GM12872 (cell line): ENCODE measurements around the gene HCCS.

Source experiments
- TF ChIP-seq, protein P1 (sequence below): IDR thresholded peaks from 3 replicates; pipeline ENCODE4 v1.5.1; 2011; ENCODE audit warnings: low read depth, mild to moderate bottlenecking, low read length, moderate library complexity; ENCODE audit not compliant: insufficient read depth

HCCS gene

DNA sequence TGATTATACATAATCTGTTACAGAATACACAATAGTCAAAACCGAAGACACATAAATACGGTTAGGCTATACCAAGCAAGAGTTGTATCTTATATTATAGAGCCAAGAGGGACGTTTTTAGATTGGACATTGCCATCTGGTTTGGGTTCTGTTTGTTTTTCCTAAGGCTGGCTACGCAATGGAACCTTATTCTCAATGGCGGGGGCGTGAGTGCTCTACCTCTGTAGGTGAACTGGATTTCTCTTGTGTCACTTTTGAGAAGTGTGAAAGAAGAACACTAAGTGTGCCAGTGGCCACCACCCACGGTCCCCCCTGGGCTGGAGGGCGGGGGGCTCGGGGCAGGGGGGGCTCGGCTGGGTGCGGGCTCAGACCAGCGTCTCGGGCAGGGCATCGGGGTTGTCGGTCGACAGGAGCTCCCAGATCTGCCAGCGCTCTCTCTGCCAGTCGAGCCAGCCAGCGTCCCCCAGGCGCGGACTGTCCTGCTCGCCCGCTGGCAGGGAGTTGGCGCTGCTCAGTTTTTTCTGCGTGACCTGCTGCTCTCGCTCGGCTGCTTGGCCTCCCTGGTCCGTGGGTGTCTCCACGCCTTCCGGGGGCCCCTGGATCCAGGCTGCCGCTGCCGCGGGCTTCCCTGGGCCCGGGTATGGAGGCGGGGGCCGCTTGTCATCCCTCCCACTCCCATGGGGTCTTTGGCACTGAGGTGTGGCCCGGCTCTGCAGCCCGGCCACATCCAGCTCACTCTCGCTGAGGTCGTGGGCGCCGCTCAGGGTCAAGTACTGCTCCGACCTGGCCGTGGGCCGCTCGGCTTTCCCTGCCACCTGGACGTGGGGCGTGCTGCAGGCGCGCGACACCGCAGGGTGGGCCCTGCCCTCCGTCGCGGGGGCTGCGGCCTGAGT is 27.6 kb downstream of the HCCS start:
- TF ChIP-seq, protein P1, sequence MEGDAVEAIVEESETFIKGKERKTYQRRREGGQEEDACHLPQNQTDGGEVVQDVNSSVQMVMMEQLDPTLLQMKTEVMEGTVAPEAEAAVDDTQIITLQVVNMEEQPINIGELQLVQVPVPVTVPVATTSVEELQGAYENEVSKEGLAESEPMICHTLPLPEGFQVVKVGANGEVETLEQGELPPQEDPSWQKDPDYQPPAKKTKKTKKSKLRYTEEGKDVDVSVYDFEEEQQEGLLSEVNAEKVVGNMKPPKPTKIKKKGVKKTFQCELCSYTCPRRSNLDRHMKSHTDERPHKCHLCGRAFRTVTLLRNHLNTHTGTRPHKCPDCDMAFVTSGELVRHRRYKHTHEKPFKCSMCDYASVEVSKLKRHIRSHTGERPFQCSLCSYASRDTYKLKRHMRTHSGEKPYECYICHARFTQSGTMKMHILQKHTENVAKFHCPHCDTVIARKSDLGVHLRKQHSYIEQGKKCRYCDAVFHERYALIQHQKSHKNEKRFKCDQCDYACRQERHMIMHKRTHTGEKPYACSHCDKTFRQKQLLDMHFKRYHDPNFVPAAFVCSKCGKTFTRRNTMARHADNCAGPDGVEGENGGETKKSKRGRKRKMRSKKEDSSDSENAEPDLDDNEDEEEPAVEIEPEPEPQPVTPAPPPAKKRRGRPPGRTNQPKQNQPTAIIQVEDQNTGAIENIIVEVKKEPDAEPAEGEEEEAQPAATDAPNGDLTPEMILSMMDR = no peak

- TF ChIP-seq, protein P1 = peak; percentile 44; the same call in 2 of the 3 replicates
Observed at GRCh38 chrX:11143931-11144678, 33.0 kb downstream of the HCCS start.

DNA sequence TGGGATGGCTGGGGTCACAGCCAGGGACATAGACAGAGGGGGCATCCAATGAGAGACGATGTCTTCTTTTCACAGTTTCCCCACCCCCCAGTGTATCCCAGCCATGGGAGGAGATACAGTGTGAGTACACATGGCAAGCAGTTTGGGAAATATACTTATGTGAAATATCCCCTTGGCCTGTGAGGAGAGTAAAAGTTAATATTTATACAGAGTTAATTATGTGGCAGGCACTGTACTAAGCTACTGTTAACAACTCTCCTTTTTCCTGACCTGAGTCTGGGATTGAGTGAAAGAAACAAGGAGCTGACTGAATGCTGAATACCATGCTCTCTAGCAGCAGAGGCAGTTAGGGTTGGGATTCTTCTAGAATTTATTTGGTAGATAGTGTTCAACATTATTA is 35.3 kb downstream of the HCCS start:
- TF ChIP-seq, protein P1 = no peak

DNA sequence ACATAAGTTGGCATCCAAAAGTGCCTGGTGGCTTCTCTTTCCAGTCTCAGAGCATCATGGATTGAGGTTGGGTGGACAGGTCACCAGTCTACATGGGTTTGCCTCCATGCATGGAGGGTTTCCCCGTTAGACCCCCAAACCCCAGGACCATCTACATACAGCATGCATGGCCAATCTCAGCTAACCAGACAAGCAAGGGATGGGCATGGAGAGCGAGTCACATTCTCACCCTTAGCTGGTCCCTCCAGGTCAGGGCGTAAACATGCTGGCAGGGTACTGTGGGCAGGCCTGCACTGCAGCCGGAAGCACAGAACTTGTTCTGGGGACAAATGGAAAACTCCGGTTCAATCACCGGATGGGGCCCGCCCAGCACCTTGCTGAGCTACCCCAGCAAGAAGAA is 37.3 kb downstream of the HCCS start:
- TF ChIP-seq, protein P1 = no peak

DNA sequence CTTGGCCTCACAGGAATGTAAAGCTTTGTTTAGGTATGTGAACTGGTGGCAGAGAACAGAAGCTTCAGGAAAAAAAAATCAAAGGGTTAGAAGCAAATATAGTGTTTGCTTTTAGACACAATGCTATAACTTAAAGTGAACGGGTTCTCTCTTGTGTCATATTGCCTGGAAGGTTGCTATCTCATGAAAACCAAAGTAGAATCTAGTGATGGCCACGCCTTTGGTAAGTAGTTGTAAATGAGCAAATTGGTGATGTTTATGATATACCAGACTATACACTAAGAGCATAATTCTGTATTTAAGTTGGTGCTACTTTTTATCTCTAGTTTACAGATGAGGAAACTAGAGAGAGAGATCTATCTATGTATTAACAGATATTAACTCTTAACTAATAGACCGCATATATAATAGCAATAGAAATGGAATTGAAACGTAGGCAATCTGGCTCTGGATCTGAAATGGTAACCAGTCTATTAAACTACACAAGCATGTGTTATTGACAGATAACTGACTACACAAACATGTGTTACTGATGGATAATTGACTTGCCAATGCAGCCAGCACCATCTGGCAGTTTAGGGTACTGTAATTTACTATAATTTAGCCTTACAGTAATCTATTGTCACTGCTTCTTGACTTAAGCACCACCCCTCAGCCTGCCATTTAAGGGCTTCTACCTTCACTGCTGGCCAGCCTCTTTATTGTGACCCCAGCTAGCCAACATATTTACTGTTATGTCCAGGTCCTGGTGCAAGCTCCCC is 40.8 kb downstream of the HCCS start:
- TF ChIP-seq, protein P1 = no peak

DNA sequence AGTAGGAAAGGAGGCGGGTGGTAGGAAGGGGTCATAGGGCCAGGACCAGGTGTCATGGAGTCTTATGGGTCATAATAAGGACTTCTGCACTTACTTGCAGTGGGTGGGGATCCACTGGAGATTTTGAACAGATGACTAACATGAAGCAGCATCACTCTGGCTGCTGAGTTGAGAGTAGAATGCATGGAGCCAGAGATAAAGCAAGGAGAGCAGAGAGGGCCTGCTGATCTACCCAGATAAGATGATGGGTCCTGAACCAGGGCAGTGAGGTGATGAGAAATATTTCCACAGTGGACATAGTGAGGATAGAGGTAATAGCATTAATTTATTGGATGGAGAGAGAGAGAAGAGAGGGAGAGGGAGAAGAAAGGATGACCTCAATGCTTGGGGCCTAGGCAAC is 48.0 kb downstream of the HCCS start:
- TF ChIP-seq, protein P1 = no peak

DNA sequence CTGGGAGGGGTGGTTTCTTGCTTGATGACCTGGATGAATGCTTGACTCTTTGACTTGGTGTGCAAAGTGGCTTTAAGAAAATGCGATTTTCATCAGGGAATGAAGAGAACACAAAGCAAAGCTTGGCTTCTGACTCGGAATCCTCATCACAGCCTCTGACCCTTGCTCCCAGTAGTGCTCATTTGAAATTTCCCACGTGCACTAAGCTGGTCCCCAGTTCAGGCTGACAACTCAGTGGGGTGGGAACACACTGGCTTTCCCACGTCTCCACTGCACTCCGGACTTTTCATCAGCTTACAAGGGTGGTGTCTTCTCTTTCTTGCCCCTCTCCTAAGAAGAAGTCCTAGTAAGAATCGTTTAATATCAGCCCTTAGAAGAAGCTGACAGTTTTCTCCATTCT is 53.3 kb downstream of the HCCS start:
- TF ChIP-seq, protein P1 = no peak
